Hypothalamus (tissue), 51 donors: ENCODE results near the gene TACC2.

Experiments used
- DNase-seq, 51 donors: peaks; one replicate each; lab custom pipeline; 2025; lab: John Stamatoyannopoulos, UW

TACC2 gene

GRCh38 chr10:122207596-122207995, 218.6 kb downstream of the TACC2 start:
- no peak for DNase-seq

GRCh38 chr10:122208571-122209430, 219.8 kb downstream of the TACC2 start:
- DNase-seq, result no peak

GRCh38 chr10:122210481-122211265, 221.7 kb downstream of the TACC2 start:
- DNase-seq, result no peak

GRCh38 chr10:122213364-122213763, 224.4 kb downstream of the TACC2 start:
- no peak for DNase-seq

GRCh38 chr10:122213766-122214165, 224.8 kb downstream of the TACC2 start:
- peak in 32 of 51 donors; percentile 2 to 75 (median 34) for DNase-seq

GRCh38 chr10:122216047-122216446, 227.1 kb downstream of the TACC2 start:
- no peak for DNase-seq

GRCh38 chr10:122219340-122219739, 230.4 kb downstream of the TACC2 start:
- DNase-seq, result no peak

GRCh38 chr10:122220736-122221135, 231.8 kb downstream of the TACC2 start:
- DNase-seq, result no peak

- no peak for DNase-seq
Measured at GRCh38 chr10:122221958-122222357, 233.0 kb downstream of the TACC2 start.

- DNase-seq, result no peak
Measured at GRCh38 chr10:122222638-122223037, 233.7 kb downstream of the TACC2 start.

GRCh38 chr10:122224159-122224558, 235.2 kb downstream of the TACC2 start:
- DNase-seq, result no peak

- no peak for DNase-seq
Measured at GRCh38 chr10:122225330-122225729, 236.4 kb downstream of the TACC2 start.

- DNase-seq, result no peak
Measured at GRCh38 chr10:122227754-122228153, 238.8 kb downstream of the TACC2 start.

- no peak for DNase-seq
Measured at GRCh38 chr10:122229666-122230065, 240.7 kb downstream of the TACC2 start.

GRCh38 chr10:122230222-122230621, 241.3 kb downstream of the TACC2 start:
- DNase-seq, result no peak

- DNase-seq, result no peak
Measured at GRCh38 chr10:122232769-122233168, 243.8 kb downstream of the TACC2 start.

- no peak for DNase-seq
Measured at GRCh38 chr10:122233857-122234348, 244.9 kb downstream of the TACC2 start.

GRCh38 chr10:122234416-122234815, 245.5 kb downstream of the TACC2 start:
- DNase-seq, result no peak

- no peak for DNase-seq
Measured at GRCh38 chr10:122236690-122237306, 247.8 kb downstream of the TACC2 start.

GRCh38 chr10:122237331-122237990, 248.5 kb downstream of the TACC2 start:
- DNase-seq, result no peak
